ENCODE data around the gene AUTS2.
"Not testable (repeated sequence)": the region's sequence is repeated elsewhere in the genome, so short reads cannot be mapped to it uniquely, and the experiment has no call there.

Gene AUTS2

DNA sequence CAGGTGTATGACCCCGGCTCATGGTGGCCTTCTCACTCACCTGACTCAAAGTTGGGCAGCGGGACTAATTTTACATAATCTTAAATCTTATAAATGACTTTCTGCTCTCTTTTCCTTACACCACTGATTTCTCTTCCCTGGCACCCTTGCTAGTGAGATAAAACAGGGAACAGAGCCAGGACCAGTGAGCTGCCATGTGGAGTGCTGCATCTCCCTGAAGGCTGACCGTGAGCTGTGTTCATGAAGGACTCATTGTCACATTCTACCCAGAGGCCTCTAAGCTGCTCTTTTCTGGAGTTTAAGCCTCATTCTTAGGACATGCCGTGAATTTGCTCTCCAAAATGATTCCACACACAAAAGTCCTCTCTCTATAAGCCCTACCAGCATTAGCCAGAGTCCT, 762.3 kb downstream of the AUTS2 start:
- H3K9me3 ChIP-seq (ENCODE audit: low read length), result no peaks in the 10 kb centered on the region

DNA sequence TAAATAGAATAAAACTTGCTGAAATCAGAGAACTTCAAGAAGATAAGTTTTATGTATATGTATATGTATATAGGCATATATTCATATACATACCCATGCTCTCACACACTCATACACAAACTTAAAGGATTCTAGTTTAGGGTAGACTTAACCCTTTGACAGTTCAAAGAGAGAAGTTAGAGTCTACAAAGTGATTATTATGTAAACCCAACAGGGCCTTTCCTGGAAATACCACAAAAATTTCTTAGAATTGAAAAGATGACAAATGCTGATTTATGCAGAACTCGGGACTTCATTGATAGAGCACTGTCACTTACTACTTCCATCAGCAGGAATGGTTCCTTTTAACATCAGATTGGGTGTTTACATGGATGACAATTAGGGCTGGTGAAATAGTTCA, 763.5 kb downstream of the AUTS2 start:
- TF ChIP-seq CTCF (IDR thresholded peaks at IDR 0.05; ENCODE audit: low read length) (no peak), EZH2 (IDR thresholded peaks at IDR 0.05; ENCODE audit: borderline replicate concordance, low read length) (no peak)
- H3K4me2 ChIP-seq (ENCODE audit: low read length), result no peak overlapping the region
- H3K9me3 ChIP-seq (ENCODE audit: low read length), result no peaks in the 10 kb centered on the region

More for the DNA sequence above, 762.3 kb downstream of the AUTS2 start:
- no peak overlapping the region for H3K4me3 ChIP-seq (ENCODE audit: low read depth, low read length, poor library complexity, severe bottlenecking)
- H3K27me3 ChIP-seq (ENCODE audit: insufficient read depth, low read length), result no peaks in the 10 kb centered on the region
- no peaks in the 10 kb centered on the region for H3F3A ChIP-seq (ENCODE audit: insufficient read depth, low read length)
- no peak overlapping the region for H3K4me2 ChIP-seq (ENCODE audit: low read length)
- no peaks in the 10 kb centered on the region for H3K79me2 ChIP-seq (ENCODE audit: insufficient read depth, low read length)
- no peaks in the 10 kb centered on the region for H3K36me3 ChIP-seq (ENCODE audit: insufficient read depth, low read length)
- no peak for TF ChIP-seq EZH2 (IDR thresholded peaks at IDR 0.05; ENCODE audit: borderline replicate concordance, low read length)
- TF ChIP-seq CTCF (IDR thresholded peaks at IDR 0.05; ENCODE audit: low read length), result no peak
- H3K4me1 ChIP-seq (ENCODE audit: insufficient read depth, low read length, severe bottlenecking), result no peaks in the 10 kb centered on the region
- H3K27ac ChIP-seq (ENCODE audit: low read depth, low read length, poor library complexity, severe bottlenecking), result no peak overlapping the region
- H3K9ac ChIP-seq (ENCODE audit: low read length), result no peak overlapping the region
- H4K20me1 ChIP-seq (ENCODE audit: insufficient read depth, low read length), result no peaks in the 10 kb centered on the region
- H3K9me2 ChIP-seq (ENCODE audit: low read depth, low read length), result no peaks in the 10 kb centered on the region
- no peak overlapping the region for H2AFZ ChIP-seq (ENCODE audit: low read length)

GRCh38 chr7:70364393-70364792, 766.1 kb downstream of the AUTS2 start:
- H3K9me2 ChIP-seq (ENCODE audit: low read depth, low read length); H3K4me2 ChIP-seq (ENCODE audit: low read length); H2AFZ ChIP-seq (ENCODE audit: low read length); H3K9ac ChIP-seq (ENCODE audit: low read length); H3K27me3 ChIP-seq (ENCODE audit: insufficient read depth, low read length); H4K20me1 ChIP-seq (ENCODE audit: insufficient read depth, low read length); H3K9me3 ChIP-seq (ENCODE audit: low read length); H3K79me2 ChIP-seq (ENCODE audit: insufficient read depth, low read length); H3K36me3 ChIP-seq (ENCODE audit: insufficient read depth, low read length); H3K4me3 ChIP-seq (ENCODE audit: low read depth, low read length, poor library complexity, severe bottlenecking); H3K4me1 ChIP-seq (ENCODE audit: insufficient read depth, low read length, severe bottlenecking); H3K27ac ChIP-seq (ENCODE audit: low read depth, low read length, poor library complexity, severe bottlenecking); H3F3A ChIP-seq (ENCODE audit: insufficient read depth, low read length): not testable (repeated sequence)

More for the DNA sequence above, 763.5 kb downstream of the AUTS2 start:
- H3K9ac ChIP-seq (ENCODE audit: low read length), result no peak overlapping the region
- no peaks in the 10 kb centered on the region for H3K9me2 ChIP-seq (ENCODE audit: low read depth, low read length)
- H2AFZ ChIP-seq (ENCODE audit: low read length), result no peak overlapping the region
- no peak overlapping the region for H3K4me3 ChIP-seq (ENCODE audit: low read depth, low read length, poor library complexity, severe bottlenecking)
- H3K27ac ChIP-seq (ENCODE audit: low read depth, low read length, poor library complexity, severe bottlenecking), result no peak overlapping the region
- H3K79me2 ChIP-seq (ENCODE audit: insufficient read depth, low read length), result no peaks in the 10 kb centered on the region
- H4K20me1 ChIP-seq (ENCODE audit: insufficient read depth, low read length), result no peaks in the 10 kb centered on the region
- no peaks in the 10 kb centered on the region for H3K36me3 ChIP-seq (ENCODE audit: insufficient read depth, low read length)
- H3K4me1 ChIP-seq (ENCODE audit: insufficient read depth, low read length, severe bottlenecking), result no peaks in the 10 kb centered on the region
- H3F3A ChIP-seq (ENCODE audit: insufficient read depth, low read length), result no peaks in the 10 kb centered on the region
- no peaks in the 10 kb centered on the region for H3K27me3 ChIP-seq (ENCODE audit: insufficient read depth, low read length)

GRCh38 chr7:70371652-70372051, 773.4 kb downstream of the AUTS2 start:
- no peaks in the 10 kb centered on the region for H3K36me3 ChIP-seq (ENCODE audit: insufficient read depth, low read length)
- no peaks in the 10 kb centered on the region for H3K79me2 ChIP-seq (ENCODE audit: insufficient read depth, low read length)
- no peak overlapping the region for H3K4me2 ChIP-seq (ENCODE audit: low read length)
- H3K4me1 ChIP-seq (ENCODE audit: insufficient read depth, low read length, severe bottlenecking), result peaks cover 5% of the 10 kb centered on the region
- H3K4me3 ChIP-seq (ENCODE audit: low read depth, low read length, poor library complexity, severe bottlenecking), result no peak overlapping the region
- H3K9me2 ChIP-seq (ENCODE audit: low read depth, low read length), result no peaks in the 10 kb centered on the region
- TF ChIP-seq EZH2 (IDR thresholded peaks at IDR 0.05; ENCODE audit: borderline replicate concordance, low read length), result no peak
- no peak for TF ChIP-seq CTCF (IDR thresholded peaks at IDR 0.05; ENCODE audit: low read length)
- no peaks in the 10 kb centered on the region for H3K9me3 ChIP-seq (ENCODE audit: low read length)
- H4K20me1 ChIP-seq (ENCODE audit: insufficient read depth, low read length), result no peaks in the 10 kb centered on the region
- no peaks in the 10 kb centered on the region for H3K27me3 ChIP-seq (ENCODE audit: insufficient read depth, low read length)
- H3F3A ChIP-seq (ENCODE audit: insufficient read depth, low read length), result no peaks in the 10 kb centered on the region
- H2AFZ ChIP-seq (ENCODE audit: low read length), result no peak overlapping the region
- H3K9ac ChIP-seq (ENCODE audit: low read length), result no peak overlapping the region
- H3K27ac ChIP-seq (ENCODE audit: low read depth, low read length, poor library complexity, severe bottlenecking), result no peak overlapping the region

All from OCI-LY1 (cell line).